Fibroblast of skin of scalp (primary cell): ENCODE measurements around the gene TERB1.
"Not testable (repeated sequence)": the region's sequence is repeated elsewhere in the genome, so short reads cannot be mapped to it uniquely, and the experiment has no call there.

Source experiments
- DNase-seq: peaks from one replicate; pipeline ENCODE4 v3.0.0-alpha.2; 2013

Gene TERB1

DNA sequence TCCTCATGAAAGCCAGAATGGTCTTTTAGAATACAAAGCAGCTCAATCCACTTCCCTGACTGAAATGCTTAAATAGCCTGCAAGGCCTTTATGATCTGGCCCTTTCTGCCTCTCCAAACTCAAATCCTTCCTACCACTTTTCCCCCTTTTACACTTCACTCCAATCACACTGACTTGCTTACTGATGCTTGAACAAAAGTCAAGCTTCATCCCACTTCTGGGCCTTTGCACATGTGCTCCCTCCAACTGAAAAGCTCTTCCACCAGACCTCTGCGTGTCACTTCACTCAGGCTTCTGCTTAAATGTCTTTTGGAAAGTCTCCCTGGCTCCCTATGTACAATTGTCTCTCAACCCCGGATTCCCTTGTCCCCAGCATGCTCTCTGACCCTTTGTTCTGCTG is 13.3 kb upstream of the TERB1 start:
- no peak for DNase-seq

- DNase-seq: no peak
These were observed 9.7 kb upstream of the TERB1 start for GRCh38 chr16:66811043-66811442.

DNA sequence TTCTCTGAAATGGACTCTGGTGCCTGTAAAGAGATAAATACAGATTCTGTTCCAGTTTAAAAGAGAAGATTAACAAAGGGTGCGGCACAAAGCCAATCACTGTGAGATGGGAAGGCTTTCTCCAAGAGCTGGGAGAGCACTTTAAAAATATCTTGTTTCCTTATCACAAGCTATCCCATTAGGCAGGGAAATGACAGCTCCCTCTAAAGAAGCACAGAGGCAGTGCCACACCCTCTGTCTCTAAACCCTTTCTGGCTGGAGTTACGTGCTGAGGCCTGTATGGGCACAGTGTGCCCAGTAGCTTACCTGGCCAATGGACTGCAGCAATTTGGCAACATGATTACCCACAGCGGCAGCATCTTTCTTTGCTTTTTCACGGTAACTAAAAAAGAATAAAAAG is 9.0 kb upstream of the TERB1 start:
- no peak for DNase-seq

DNA sequence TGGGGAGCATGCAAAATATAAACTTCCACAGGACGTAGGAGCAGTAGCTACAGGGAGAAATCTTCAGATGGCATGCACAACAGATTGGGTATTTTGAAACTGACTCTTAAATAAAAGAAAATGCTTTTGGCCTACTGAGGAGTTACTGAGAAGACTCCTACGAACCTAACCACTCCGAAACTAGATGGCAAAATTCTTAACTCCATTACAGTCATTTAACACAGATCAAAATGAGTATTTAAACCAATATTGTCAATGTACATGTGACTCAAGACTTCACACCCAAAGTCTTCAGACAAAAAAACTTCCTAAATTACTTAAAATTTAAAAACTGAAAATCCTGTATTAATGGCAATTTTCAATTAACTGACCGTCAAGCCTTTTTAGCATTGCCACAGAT is 8.4 kb upstream of the TERB1 start:
- DNase-seq: no peak

DNA sequence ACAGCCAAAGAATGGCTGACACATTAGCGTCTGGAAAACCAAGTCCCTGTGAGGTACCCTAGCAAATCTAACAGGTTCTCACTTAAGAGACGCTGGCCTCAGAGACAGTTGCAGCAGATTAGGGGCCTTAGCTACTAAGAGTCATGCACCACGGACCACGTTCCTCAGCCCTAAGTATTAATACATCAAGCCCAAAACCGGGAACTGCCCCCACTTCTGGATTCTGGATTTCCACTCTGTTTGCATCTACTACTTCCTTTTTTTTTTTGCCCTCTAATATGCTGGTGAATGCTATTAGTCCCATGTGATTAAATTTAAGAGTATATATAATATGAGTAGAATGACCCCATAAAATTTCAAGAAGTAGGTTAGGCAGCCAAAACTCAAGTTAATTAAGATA is 775 bp upstream of the TERB1 start:
- DNase-seq: no peak

- DNase-seq: no peak
These were observed 528 bp downstream of the TERB1 start for GRCh38 chr16:66800856-66801255.

- DNase-seq: peak; percentile 65
These were observed 3.2 kb downstream of the TERB1 start for GRCh38 chr16:66798161-66798560.

- not testable (repeated sequence) for DNase-seq
These were observed 7.4 kb downstream of the TERB1 start for GRCh38 chr16:66793984-66794383.

GRCh38 chr16:66790130-66790733 is 11.2 kb downstream of the TERB1 start:
- DNase-seq: no peak

GRCh38 chr16:66787427-66787826 is 14.0 kb downstream of the TERB1 start:
- DNase-seq: no peak

DNA sequence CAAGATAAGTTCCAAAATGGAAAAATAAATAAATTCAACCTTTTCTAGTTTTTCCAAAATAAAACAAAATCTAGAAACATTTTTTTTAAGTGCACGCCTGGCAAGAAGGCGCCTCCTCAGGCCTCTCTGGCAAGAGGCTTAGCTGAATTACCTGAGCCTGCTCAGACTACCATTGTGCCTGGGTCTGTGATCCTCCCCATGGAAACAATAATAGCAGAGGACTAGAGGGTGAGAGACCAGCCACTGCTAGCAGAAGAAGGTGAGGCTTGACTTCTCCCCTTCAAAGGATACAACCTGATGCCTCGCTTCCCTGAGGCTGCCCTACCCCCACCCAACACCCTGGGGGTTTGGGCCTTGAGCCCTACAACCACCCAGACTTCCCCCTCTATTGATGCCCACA is 14.8 kb downstream of the TERB1 start:
- DNase-seq: no peak

- no peak for DNase-seq
These were observed 24.9 kb downstream of the TERB1 start for GRCh38 chr16:66776457-66776856.

DNA sequence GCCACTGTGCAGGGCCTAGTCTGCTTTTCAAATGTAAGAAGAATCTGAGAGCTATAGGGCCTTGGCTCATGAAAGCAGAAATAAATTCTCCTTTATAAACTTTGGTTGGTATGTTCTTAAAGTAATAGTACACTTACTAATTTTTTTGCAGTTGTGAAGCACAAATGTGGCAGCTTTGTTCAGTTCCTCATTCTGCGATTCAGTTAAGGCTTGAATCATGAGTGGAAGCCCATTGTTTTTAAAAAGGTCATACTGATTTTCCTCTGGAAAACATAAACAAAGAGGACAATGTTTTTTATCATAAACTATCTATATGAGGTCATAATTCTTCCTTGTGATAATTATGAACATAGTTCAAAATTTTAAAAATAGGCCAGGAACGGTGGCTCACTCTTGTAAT is 26.4 kb downstream of the TERB1 start:
- DNase-seq: no peak

DNA sequence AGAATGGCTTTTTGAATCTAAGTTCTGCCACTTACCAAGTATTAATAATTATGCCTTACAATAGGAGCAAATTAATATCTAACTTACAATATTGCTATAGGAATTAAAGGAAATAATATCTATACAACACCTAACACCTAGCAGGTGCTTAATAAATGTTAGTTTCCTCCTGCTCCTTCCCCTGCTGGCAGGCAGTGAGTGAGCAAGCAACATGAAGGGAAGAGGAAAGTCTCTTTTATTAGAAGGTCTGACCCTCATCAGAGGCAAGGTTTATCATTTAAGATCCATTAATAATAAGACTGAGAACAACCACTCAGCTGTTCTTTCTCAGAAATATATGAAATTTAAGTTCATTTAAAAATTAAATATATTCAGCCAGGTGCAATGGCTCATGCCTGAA is 43.3 kb downstream of the TERB1 start:
- DNase-seq: no peak

GRCh38 chr16:66754819-66755218 is 46.6 kb downstream of the TERB1 start:
- no peak for DNase-seq

DNA sequence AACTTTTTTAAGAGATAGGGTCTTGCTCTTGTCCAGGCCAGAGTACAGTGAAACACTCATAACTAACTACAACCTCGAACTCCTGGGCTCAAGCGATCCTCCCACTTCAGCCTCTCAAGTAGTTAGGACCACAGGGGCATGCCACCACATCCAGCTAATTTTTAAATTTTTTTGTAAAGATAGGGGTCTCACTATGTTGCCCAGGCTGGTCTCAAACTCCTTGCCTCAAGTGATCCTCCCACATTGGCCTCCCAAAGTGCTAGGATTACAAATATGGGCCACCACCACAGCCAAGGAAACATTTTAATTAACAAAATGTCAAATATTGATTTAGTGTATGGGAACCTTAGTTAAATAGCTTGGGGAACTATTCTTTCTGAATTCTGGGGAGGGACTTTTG is 47.2 kb downstream of the TERB1 start:
- no peak for DNase-seq

DNA sequence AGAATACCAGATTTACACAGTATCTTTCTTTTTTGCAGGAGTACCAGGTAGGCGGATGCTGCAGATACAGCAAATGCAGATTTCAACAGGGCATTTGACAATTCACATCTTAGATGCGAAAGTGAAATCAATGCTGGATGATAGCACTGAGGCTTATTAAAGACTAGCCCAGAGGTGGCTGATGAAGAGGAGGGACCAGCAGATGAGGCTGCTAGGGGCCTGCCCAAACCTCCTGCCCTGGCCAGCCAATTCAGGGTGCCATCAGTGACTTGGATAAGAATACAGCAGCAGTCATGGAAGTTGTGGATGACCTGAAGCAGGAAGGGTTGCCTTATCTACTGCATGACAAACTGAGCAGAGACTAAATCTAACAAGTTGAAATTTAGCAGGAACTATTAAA is 48.4 kb downstream of the TERB1 start:
- no peak for DNase-seq

DNA sequence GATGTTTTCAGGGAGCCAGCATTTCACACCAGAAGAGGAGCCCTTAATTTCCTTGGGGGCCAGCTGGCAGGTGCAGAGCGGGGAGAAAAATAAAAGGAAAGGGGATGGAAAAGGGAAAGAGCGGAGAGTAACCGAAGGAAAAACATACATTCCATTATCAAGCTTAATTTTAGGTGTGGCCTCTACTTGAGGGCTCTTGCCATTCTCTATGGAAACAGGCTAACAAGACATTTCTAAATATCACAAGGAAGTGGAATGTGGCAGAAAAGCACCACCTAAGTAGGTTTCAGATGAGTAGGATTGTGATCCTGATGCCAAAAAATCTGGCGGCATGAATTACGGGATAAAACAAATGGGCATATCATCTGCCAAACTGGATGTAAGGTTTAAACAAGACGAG is 49.0 kb downstream of the TERB1 start:
- DNase-seq: no peak

GRCh38 chr16:66751992-66752322 is 49.4 kb downstream of the TERB1 start:
- no peak for DNase-seq

- DNase-seq: peak; percentile 80
These were observed 49.9 kb downstream of the TERB1 start, which contains the start of gene DYNC1LI2 for GRCh38 chr16:66751303-66751991. DYNC1LI2 (minus strand) TSS chr16:66751609; CDS start chr16:66751591, 18 bp downstream.

- no peak for DNase-seq
These were observed 50.4 kb downstream of the TERB1 start for GRCh38 chr16:66751053-66751302.

GRCh38 chr16:66750279-66751052 is 50.9 kb downstream of the TERB1 start:
- DNase-seq: no peak

DNA sequence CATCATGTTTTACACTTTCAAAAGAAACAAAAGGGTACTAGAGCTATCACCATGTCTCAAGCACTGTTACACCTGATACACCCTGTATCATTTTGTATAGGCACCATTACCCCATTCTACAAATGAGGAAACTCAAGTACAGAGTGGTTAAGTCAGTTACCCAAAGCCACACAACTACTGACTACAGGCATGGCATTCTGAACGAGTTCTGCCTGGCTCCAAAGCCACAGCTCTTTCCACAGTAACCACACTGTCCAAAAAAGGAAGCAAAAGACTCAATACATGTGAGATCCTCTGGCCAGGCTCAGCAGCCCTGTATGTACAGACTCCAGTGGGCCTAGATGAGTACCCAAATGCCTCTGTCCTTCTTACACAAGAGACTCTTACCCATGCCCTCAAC is 54.7 kb downstream of the TERB1 start:
- DNase-seq: peak; percentile 31

DNA sequence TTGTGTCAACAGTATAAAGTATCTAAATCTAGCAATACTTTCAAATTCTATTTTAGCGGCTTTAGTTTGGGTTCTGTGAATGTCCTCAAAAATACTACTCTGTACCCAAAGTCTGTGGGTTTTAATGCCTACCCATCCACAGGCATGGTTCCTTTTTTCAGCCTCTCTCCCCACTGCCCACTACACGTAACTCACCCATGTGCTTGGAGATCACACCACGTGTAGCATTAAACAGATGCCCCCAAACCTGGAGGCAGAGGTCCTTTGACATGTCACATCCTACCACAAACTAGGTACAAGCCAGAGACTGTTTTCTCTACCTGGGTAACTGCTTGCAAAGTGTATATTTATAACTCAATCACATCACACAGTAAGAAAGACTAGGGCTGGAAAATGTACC is 55.3 kb downstream of the TERB1 start:
- no peak for DNase-seq
